C4-2B (cell line): Measurements from ENCODE around the gene STX18.

Source experiments
- H3K27ac ChIP-seq: fragments of 450-650 bp; 2 replicates; pipeline ENCODE4 v1.5.1; 2017
- CTCF ChIP-seq: fragments of 450-650 bp; conservative IDR thresholded peaks from 2 replicates; pipeline ENCODE4 v1.5.1; 2017; ENCODE audit warnings: mild to moderate bottlenecking
- ZFX ChIP-seq: fragments of 450-650 bp; IDR thresholded peaks from 2 replicates; pipeline ENCODE4 v1.6.1; 2017

Gene STX18

GRCh38 chr4:4485806-4486205, 56.0 kb downstream of the STX18 start:
- TF ChIP-seq ZFX (no peak), CTCF (no peak)
- no peak overlapping the region for H3K27ac ChIP-seq

- TF ChIP-seq CTCF (no peak), ZFX (no peak)
- H3K27ac ChIP-seq: no peak overlapping the region
These were observed 60.4 kb downstream of the STX18 start for GRCh38 chr4:4481399-4481994.

GRCh38 chr4:4480685-4481398, 61.0 kb downstream of the STX18 start:
- TF ChIP-seq CTCF (peak; percentile 58), ZFX (no peak)
- H3K27ac ChIP-seq: no peak overlapping the region

GRCh38 chr4:4480205-4480604, 61.6 kb downstream of the STX18 start:
- TF ChIP-seq ZFX: no peak
- no peak for TF ChIP-seq CTCF
- no peak overlapping the region for H3K27ac ChIP-seq

GRCh38 chr4:4479366-4479765, 62.5 kb downstream of the STX18 start:
- TF ChIP-seq CTCF: no peak
- no peak for TF ChIP-seq ZFX
- H3K27ac ChIP-seq: no peak overlapping the region

- no peak for TF ChIP-seq ZFX
- no peak for TF ChIP-seq CTCF
- peak overlapping the region; percentile 58 for H3K27ac ChIP-seq
These were observed 64.1 kb downstream of the STX18 start for GRCh38 chr4:4477796-4478195.

GRCh38 chr4:4477391-4477790, 64.5 kb downstream of the STX18 start:
- TF ChIP-seq CTCF: no peak
- TF ChIP-seq ZFX: no peak
- H3K27ac ChIP-seq: peak overlapping the region; percentile 58
